ENCODE measurements around the gene PNPLA3.

The PNPLA3 gene

GRCh38 chr22:43995798-43996169 is 72.2 kb downstream of the PNPLA3 start:
- no peak overlapping the region for H3K4me2 ChIP-seq (ENCODE audit: insufficient read depth, low read length)
- no peak for DNase-seq

GRCh38 chr22:43996170-43996980 is 72.8 kb downstream of the PNPLA3 start:
- no peak for TF ChIP-seq CTCF (IDR thresholded peaks at IDR 0.05; ENCODE audit: borderline replicate concordance, extremely low read depth, low read length, poor library complexity, severe bottlenecking)
- no peak for TF ChIP-seq EZH2 (IDR thresholded peaks at IDR 0.05; ENCODE audit: borderline replicate concordance, low read depth, low read length, severe bottlenecking)
- Histone ChIP-seq H2AFZ (ENCODE audit: low read depth, low read length) (no peak overlapping the region), H3K4me2 (ENCODE audit: insufficient read depth, low read length) (no peak overlapping the region), H3K9ac (ENCODE audit: low read depth, low read length) (no peak overlapping the region), H4K20me1 (ENCODE audit: insufficient read depth, low read length) (peaks cover 18% of the 10 kb centered on the region; the same call in 1 of the 2 replicates), H3K36me3 (ENCODE audit: insufficient read depth, low read length) (peaks cover 81% of the 10 kb centered on the region), H3K9me3 (ENCODE audit: insufficient read depth, low read length, severe bottlenecking) (no peaks in the 10 kb centered on the region), H3K27ac (ENCODE audit: low read length) (no peak overlapping the region), H3K4me3 (ENCODE audit: low read depth in 1 of 2, low read length in 2 of 2) (no peak overlapping the region), H3K27me3 (ENCODE audit: insufficient read depth, low read length, poor library complexity) (no peaks in the 10 kb centered on the region), H3K79me2 (ENCODE audit: insufficient read depth, low read length) (no peaks in the 10 kb centered on the region), H3K4me1 (ENCODE audit: insufficient read depth, low read length) (no peaks in the 10 kb centered on the region)
- ATAC-seq (ENCODE audit: insufficient read depth, low read depth), result no peak
- no peak for DNase-seq

More at GRCh38 chr22:43995798-43996169, 72.2 kb downstream of the PNPLA3 start:
- ATAC-seq (ENCODE audit: insufficient read depth, low read depth), result no peak
- TF ChIP-seq EZH2 (IDR thresholded peaks at IDR 0.05; ENCODE audit: borderline replicate concordance, low read depth, low read length, severe bottlenecking) (no peak), CTCF (IDR thresholded peaks at IDR 0.05; ENCODE audit: borderline replicate concordance, extremely low read depth, low read length, poor library complexity, severe bottlenecking) (no peak)
- H3K36me3 ChIP-seq (ENCODE audit: insufficient read depth, low read length), result peaks cover 85% of the 10 kb centered on the region
- no peaks in the 10 kb centered on the region for H3K4me1 ChIP-seq (ENCODE audit: insufficient read depth, low read length)
- H3K27ac ChIP-seq (ENCODE audit: low read length), result no peak overlapping the region
- no peaks in the 10 kb centered on the region for H3K79me2 ChIP-seq (ENCODE audit: insufficient read depth, low read length)
- H2AFZ ChIP-seq (ENCODE audit: low read depth, low read length), result no peak overlapping the region
- H3K27me3 ChIP-seq (ENCODE audit: insufficient read depth, low read length, poor library complexity), result no peaks in the 10 kb centered on the region
- peaks cover 18% of the 10 kb centered on the region; the same call in 1 of the 2 replicates for H4K20me1 ChIP-seq (ENCODE audit: insufficient read depth, low read length)
- no peak overlapping the region for H3K9ac ChIP-seq (ENCODE audit: low read depth, low read length)
- no peaks in the 10 kb centered on the region for H3K9me3 ChIP-seq (ENCODE audit: insufficient read depth, low read length, severe bottlenecking)
- no peak overlapping the region for H3K4me3 ChIP-seq (ENCODE audit: low read depth in 1 of 2, low read length in 2 of 2)

- Histone ChIP-seq H3K36me3 (ENCODE audit: insufficient read depth, low read length) (peaks cover 76% of the 10 kb centered on the region), H3K4me1 (ENCODE audit: insufficient read depth, low read length) (no peaks in the 10 kb centered on the region)
These were observed 73.3 kb downstream of the PNPLA3 start for GRCh38 chr22:43996981-43997265.

More at GRCh38 chr22:43996981-43997265, 73.3 kb downstream of the PNPLA3 start:
- no peaks in the 10 kb centered on the region for H3K9me3 ChIP-seq (ENCODE audit: insufficient read depth, low read length, severe bottlenecking)
- no peak overlapping the region for H2AFZ ChIP-seq (ENCODE audit: low read depth, low read length)
- no peak for DNase-seq
- no peak overlapping the region for H3K9ac ChIP-seq (ENCODE audit: low read depth, low read length)
- H4K20me1 ChIP-seq (ENCODE audit: insufficient read depth, low read length), result peaks cover 18% of the 10 kb centered on the region; the same call in 1 of the 2 replicates
- no peak overlapping the region for H3K27ac ChIP-seq (ENCODE audit: low read length)
- no peak overlapping the region for H3K4me2 ChIP-seq (ENCODE audit: insufficient read depth, low read length)
- TF ChIP-seq CTCF (IDR thresholded peaks at IDR 0.05; ENCODE audit: borderline replicate concordance, extremely low read depth, low read length, poor library complexity, severe bottlenecking) (no peak), EZH2 (IDR thresholded peaks at IDR 0.05; ENCODE audit: borderline replicate concordance, low read depth, low read length, severe bottlenecking) (no peak)
- H3K27me3 ChIP-seq (ENCODE audit: insufficient read depth, low read length, poor library complexity), result no peaks in the 10 kb centered on the region
- H3K4me3 ChIP-seq (ENCODE audit: low read depth in 1 of 2, low read length in 2 of 2), result no peak overlapping the region
- no peak for ATAC-seq (ENCODE audit: insufficient read depth, low read depth)
- no peaks in the 10 kb centered on the region for H3K79me2 ChIP-seq (ENCODE audit: insufficient read depth, low read length)

Measured in DND-41 (cell line).